Measurements from ENCODE around the gene PPTC7. TPM values are rescaled to one million over a fixed set of nuclear protein-coding genes. Genes with fewer than 3 reads are reported as not detected.

The PPTC7 gene
- total RNA-seq, 3 donors from 2014 or later (not counting 1 experiment from before 2014, with no cell fraction given), result 44.0 to 52.7 (median 48.0) TPM

DNA sequence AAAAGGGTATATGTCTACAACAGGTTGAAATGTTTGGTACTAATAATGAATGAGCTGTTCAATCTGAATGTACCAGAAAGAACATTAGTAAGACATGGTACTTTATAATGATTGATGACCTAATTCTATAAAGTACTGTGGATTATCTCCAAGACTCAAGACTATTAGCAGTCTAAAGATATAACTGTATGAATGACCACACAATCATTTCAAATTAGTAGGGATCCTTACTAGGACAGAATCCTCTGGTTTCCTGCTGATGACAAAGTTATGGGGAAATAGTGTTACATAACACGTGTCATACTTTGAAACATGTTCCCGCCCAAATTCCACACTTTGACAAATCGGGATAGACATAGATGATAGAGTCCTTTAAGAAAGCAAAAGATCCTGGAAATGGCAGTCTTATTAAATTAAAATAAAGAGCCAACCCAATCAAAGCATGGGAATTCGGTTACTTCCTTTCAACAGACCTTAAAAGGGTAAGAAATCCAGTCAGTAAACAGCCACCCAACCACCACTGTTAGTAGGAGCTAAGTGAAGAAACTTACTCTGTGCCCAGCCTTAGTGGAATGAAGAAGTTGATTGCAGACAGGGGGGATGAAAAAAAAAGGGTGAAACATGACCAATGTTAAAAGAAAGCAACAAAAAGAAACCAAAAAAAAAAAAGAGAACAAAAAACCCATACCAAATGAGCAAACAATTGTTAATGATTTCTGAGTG, 84.0 kb downstream of the PPTC7 start:
- intact Hi-C loops (cut with micrococcal nuclease), result no loop called here
- H3K4me3 ChIP-seq (ENCODE audit: low read length), result no peak overlapping the region
- no peak overlapping the region for H3K27ac ChIP-seq (ENCODE audit: low read length)
- peaks cover 21% of the 10 kb centered on the region for H3K36me3 ChIP-seq (ENCODE audit: control insufficient read depth, insufficient read depth, low read length)
- Mint-ChIP-seq H3K27me3 (ENCODE audit: low read depth in 2 of 2) (no peaks in the 10 kb centered on the region), H3K9me3 (no peaks in the 10 kb centered on the region), H3K36me3 (peaks cover 7% of the 10 kb centered on the region), H3K27ac (peak overlapping the region; percentile 73 to 80), H3K4me1 (peaks cover 29 to 33% of the 10 kb centered on the region in 2 donors), H3K4me3 (peak overlapping the region; percentile 69)
- ATAC-seq (no peak), DNase-seq (no peak)
- no peaks in the 10 kb centered on the region for H3K9me3 ChIP-seq (ENCODE audit: control insufficient read depth, insufficient read depth, low read length)
- peaks cover 20% of the 10 kb centered on the region for H3K4me1 ChIP-seq (ENCODE audit: control insufficient read depth, insufficient read depth, low read length)
- TF ChIP-seq, protein P1, sequence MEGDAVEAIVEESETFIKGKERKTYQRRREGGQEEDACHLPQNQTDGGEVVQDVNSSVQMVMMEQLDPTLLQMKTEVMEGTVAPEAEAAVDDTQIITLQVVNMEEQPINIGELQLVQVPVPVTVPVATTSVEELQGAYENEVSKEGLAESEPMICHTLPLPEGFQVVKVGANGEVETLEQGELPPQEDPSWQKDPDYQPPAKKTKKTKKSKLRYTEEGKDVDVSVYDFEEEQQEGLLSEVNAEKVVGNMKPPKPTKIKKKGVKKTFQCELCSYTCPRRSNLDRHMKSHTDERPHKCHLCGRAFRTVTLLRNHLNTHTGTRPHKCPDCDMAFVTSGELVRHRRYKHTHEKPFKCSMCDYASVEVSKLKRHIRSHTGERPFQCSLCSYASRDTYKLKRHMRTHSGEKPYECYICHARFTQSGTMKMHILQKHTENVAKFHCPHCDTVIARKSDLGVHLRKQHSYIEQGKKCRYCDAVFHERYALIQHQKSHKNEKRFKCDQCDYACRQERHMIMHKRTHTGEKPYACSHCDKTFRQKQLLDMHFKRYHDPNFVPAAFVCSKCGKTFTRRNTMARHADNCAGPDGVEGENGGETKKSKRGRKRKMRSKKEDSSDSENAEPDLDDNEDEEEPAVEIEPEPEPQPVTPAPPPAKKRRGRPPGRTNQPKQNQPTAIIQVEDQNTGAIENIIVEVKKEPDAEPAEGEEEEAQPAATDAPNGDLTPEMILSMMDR (IDR thresholded peaks at IDR 0.05), result no peak
- 89% methylated on average over 3 of the region's 4 CpGs for WGBS (ENCODE audit: insufficient coverage)
- no peaks in the 10 kb centered on the region for H3K27me3 ChIP-seq (ENCODE audit: control insufficient read depth, insufficient read depth, low read length)

Other genes starting within 250 kb of the PPTC7 start
- gene ANAPC7, start 179.6 kb downstream of the PPTC7 start, total RNA-seq, result 10 to 100 TPM; 46.5 to 77.0 (median 50.4) TPM
- 100 to 1,000 TPM; 298 to 344 (median 311) TPM for gene ARPC3, start 133.0 kb downstream of the PPTC7 start, total RNA-seq
- gene GPN3, start 115.1 kb downstream of the PPTC7 start, total RNA-seq, result 10 to 100 TPM in 1 of 3 donors, 1 to 10 TPM in 2; 4.7 to 10.4 (median 6.1) TPM
- gene FAM216A, start 114.5 kb downstream of the PPTC7 start, total RNA-seq, result 1 to 10 TPM; 3.1 to 4.7 (median 3.8) TPM
- 100 to 1,000 TPM in 1 of 3 donors, 10 to 100 TPM in 2; 94.3 to 115 (median 99.6) TPM for gene VPS29, start 81.2 kb downstream of the PPTC7 start, total RNA-seq
- 1 to 10 TPM in 1 of 3 donors, under 1 TPM in 2; 0.18 to 1.8 (median 0.91) TPM for gene RAD9B, start 81.0 kb downstream of the PPTC7 start, total RNA-seq
- gene TCTN1, start 30.8 kb upstream of the PPTC7 start, total RNA-seq, result 1 to 10 TPM; 4.3 to 6.6 (median 5.2) TPM
- 10 to 100 TPM; 12.5 to 18.4 (median 18.0) TPM for gene HVCN1, start 105.8 kb upstream of the PPTC7 start, total RNA-seq
- 100 to 1,000 TPM; 114 to 121 (median 117) TPM for gene PPP1CC, start 159.6 kb upstream of the PPTC7 start, total RNA-seq